GM04503 (cell line): ENCODE measurements around the gene TSHZ2.
A peak's percentile ranks its signal among the peaks of the same experiment; 100 is the strongest.
"Not testable (repeated sequence)": the region's sequence is repeated elsewhere in the genome, so short reads cannot be mapped to it uniquely, and the experiment has no call there.

ENCODE experiments used
- DNase-seq: peaks from one replicate; pipeline ENCODE4 v3.0.0-alpha.2; 2012; ENCODE audit warnings: low read depth

Gene TSHZ2

GRCh38 chr20:52964131-52964530 is 8.0 kb upstream of the TSHZ2 start:
- no peak for DNase-seq

DNA sequence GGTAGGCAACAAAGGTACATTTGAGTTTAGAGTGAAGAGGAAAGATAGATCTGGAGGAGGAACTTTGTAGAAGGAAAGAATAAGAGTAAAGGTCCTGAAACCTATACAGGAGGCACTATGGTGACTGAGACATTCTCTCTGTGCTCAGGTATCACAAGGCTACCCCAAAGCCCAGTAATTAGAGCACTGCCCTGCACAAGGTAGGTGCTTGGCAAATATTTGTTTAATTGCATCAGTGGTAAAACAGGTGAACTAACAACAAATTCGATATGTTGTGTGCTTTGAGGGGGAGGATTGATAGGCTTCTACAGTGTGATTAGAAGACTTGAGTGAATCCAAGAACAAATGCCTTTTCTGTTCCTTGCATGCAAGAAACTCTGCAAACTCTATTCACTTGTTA is 6.8 kb upstream of the TSHZ2 start:
- DNase-seq: no peak

- DNase-seq: no peak
Observed at GRCh38 chr20:52965819-52966218, 6.3 kb upstream of the TSHZ2 start.

DNA sequence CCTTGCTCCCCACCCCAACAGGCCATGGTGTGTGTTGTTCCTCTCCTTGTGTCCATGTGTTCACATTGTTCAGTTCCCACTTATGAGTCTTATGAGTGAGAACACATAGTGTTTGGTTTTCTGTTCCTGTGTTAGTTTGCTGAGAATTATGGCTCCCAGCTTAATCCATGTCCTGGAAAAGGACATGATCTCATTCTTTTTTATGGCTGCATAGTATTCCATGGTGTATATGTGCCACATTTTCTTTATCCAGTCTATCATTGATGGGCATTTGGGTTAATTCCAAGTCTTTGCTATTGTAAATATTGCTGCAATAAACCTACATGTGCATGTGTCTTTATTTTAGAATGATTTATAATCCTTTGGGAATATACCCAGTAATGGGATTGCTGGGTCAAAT is 5.6 kb upstream of the TSHZ2 start:
- not testable (repeated sequence) for DNase-seq

GRCh38 chr20:52971498-52972189 is 514 bp upstream of the TSHZ2 start:
- DNase-seq: no peak

- DNase-seq: no peak
Observed at GRCh38 chr20:52972965-52973819, 1.0 kb downstream of the TSHZ2 start.

DNA sequence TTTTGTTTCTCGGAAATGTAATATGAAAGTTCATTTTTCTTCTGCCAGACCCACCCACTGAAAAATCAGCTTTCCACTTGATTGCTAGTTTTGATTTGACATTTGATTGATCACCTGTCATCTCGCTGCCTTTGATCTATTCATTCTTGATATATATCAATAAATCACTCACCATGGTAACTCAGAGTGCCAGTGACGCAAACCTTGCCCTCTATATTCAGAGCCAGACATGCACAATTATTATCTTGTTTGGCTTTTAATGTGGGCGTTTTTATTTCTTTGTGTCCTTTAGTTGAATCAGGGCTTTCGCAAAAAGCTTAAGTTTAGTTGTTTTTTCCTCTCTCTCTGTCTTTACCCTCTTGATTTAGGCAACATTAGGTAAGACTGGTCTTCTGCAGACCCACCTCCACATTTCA is 2.0 kb downstream of the TSHZ2 start:
- DNase-seq: no peak

- no peak for DNase-seq
Observed at GRCh38 chr20:52975029-52975732, 3.0 kb downstream of the TSHZ2 start.

DNA sequence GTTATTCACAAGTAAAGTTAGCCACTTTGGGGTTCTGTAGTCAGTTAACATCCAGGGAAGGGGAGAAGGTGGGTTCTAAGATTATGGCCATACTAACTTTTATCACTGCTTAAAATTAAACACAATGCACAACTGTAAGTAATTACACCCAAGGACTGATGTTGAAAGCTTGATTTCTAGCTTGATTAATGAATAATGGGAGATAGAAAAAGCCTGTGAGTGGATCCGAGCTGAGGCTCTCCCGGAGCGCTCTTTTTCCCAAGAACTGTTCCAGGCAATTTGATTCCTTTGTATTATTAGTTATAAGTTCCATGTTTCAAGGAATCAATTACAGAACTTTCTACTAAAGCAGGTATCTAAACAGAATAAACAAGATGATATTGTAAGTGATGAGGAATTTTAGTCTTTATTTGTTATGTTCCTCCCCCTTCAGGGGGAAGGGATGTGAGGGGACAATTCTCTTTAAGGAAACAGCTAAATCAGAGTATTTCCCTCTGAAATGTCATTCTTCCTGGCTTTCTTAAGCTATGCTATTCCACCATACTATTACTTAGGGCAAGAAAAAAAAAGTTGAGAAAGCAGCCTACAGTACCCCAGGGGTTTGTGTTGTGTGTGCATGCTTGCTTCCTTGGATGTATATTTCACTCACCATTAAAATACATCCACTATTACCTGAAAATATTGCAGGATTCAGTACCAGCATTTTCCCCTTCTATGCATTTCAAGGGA is 3.8 kb downstream of the TSHZ2 start:
- DNase-seq: no peak

- no peak for DNase-seq
Observed at GRCh38 chr20:52978851-52979250, 6.7 kb downstream of the TSHZ2 start.

DNA sequence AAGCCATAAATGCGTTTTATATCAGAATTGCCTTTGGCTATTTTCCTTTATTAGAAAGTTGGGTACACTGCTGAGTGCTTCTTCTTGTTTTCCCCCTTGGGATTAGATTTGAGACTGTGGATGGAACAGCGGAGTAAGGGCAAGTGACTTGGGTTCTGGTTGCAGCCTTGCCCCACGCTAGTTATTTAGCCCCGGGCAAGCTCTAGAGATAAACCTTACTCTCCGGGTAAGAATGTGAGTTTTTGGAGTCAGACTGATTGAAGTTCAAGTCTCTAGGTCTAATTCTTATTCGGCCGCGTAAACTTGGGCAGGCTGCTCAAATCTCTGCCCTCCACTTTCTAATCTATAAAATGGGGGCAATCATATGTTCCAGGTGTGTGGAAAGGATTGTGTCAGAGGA is 8.9 kb downstream of the TSHZ2 start:
- no peak for DNase-seq

- DNase-seq: no peak
Observed at GRCh38 chr20:52983726-52984450, 11.7 kb downstream of the TSHZ2 start.

- no peak for DNase-seq
Observed at GRCh38 chr20:52984451-52984810, 12.3 kb downstream of the TSHZ2 start.

DNA sequence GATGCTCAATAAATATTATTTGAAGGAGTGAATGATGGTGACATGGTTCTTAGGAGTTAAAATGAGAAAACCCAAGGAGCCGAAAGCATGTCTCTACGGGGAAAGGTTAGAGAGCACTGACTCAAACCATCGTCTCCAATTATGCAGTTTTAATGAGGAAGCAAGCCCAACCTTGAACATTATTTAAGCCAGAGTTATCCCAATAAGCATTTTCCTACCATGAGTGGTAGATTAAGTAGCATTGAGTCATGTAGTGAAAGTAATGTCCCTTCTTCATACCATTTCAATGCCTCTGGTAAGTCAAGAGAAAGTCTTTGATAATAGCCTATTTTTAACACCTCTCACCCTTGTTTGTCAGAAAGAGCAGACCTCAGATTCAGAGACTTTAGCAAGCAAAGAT is 13.5 kb downstream of the TSHZ2 start:
- DNase-seq: peak; percentile 49

- no peak for DNase-seq
Observed at GRCh38 chr20:52987295-52987694, 15.1 kb downstream of the TSHZ2 start.

GRCh38 chr20:52991830-52992229 is 19.7 kb downstream of the TSHZ2 start:
- DNase-seq: no peak

DNA sequence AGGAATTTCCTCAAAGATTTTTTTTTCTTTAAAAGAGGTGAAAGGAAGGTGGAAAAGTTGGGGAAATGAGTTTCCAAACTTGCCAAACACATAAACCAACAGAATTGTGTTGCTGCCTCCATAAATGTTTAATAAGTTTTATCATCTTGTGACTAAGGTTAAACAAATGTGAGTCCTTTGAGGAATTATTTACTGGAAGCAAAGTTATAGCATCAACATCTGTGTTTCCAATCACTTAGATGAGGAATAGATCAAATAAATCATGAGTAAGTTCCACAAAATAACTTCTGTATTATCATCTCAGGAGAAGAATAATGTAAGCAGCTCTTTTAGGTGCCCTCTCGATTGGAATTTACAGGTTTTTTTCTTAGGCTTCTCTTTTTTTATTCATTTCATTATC is 20.5 kb downstream of the TSHZ2 start:
- peak; percentile 25 for DNase-seq

DNA sequence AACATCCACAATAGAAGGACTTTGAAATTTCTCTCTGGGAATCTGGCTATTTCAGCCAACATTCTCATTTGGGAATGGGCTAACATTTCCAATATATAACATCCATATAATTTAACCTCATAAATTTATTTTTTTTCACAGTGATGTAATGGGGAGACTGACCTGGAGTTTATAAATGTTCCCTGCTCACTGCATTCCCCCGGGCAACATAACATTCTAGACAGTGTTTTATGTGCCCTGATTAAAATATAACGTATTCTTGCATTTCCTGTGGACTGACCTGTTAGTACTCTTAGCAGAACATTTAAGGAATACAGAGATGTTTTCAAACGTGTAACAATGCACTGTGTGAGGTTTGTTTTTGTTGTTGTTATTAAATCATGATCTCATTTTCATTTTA is 20.9 kb downstream of the TSHZ2 start:
- no peak for DNase-seq

GRCh38 chr20:52994184-52994970 is 22.2 kb downstream of the TSHZ2 start:
- no peak for DNase-seq

- DNase-seq: no peak
Observed at GRCh38 chr20:52996130-52996529, 24.0 kb downstream of the TSHZ2 start.

DNA sequence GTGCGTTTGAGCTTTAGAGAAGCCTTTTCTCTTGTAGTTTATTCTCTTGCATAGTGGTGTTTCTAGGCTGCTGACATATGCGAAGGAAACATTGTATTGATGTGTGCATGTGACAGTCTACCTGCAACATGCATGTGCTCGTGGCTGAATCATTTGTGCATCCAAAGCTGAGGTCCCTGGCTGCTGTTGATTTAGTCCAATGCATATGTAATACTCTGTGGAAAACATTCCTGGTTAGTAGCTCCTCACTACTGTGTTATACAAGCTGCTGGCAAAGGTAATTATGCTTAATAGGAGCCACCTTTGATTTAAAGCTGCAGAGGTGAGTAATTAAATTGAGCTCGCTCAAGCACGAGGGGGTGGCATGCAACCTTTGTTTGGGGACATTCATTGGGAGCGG is 24.5 kb downstream of the TSHZ2 start:
- DNase-seq: no peak
